OCI-LY7 (cell line): ENCODE results near the gene UGP2. TPM values are rescaled to one million over a fixed set of nuclear protein-coding genes. Genes with fewer than 3 reads are reported as not detected.

ENCODE experiments used
- BruUV-seq: library from RNA; stranded (reverse); fragments of 400-500 nt; replicated peaks from 2 replicates; lab custom pipeline; 2021; lab: Mats Ljungman, UMichigan
- CTCF ChIA-PET: fragments of 300-600 bp; sonication (Branson Sonifier 250); formaldehyde crosslinking; loops from one replicate; lab custom pipeline; 2022; ENCODE audit warnings: antibody characterized with exemption; ENCODE audit not compliant: unreplicated experiment; lab: Charles Lee
- POLR2A ChIA-PET: fragments of 300-600 bp; sonication (Branson Sonifier 250); formaldehyde crosslinking; loops from one replicate; lab custom pipeline; 2022; ENCODE audit warnings: antibody characterized with exemption; lab: Charles Lee
- DNase-seq: peaks from one replicate; pipeline ENCODE4 v3.0.0-alpha.2; 2015; ENCODE audit warnings: low spot score
- H2AFZ ChIP-seq: fragments of 200-600 bp; sonication (generic), shearing (Covaris generic); 2 replicates; pipeline ENCODE4 v1.6.1; 2014; ENCODE audit warnings: mild to moderate bottlenecking, antibody characterized with exemption, low read length, moderate library complexity
- H3K27ac ChIP-seq: fragments of 200-600 bp; sonication (generic); 2 replicates; pipeline ENCODE4 v1.5.1; 2014; ENCODE audit warnings: mixed run types, low read depth, mild to moderate bottlenecking, moderate library complexity, low read length, inconsistent platforms; ENCODE audit not compliant: poor library complexity, severe bottlenecking
- H3K36me3 ChIP-seq: fragments of 200-600 bp; sonication (generic); 2 replicates; pipeline ENCODE4 v1.6.1; 2014; ENCODE audit warnings: mild to moderate bottlenecking, antibody characterized with exemption, low read length, moderate library complexity, mixed read lengths; ENCODE audit not compliant: insufficient read depth
- H3K4me1 ChIP-seq: fragments of 200-600 bp; sonication (generic); 2 replicates; pipeline ENCODE4 v1.5.1; 2014; ENCODE audit warnings: mild to moderate bottlenecking, low read length; ENCODE audit not compliant: insufficient read depth, poor library complexity, severe bottlenecking
- H3K4me2 ChIP-seq: fragments of 200-600 bp; sonication (generic); 2 replicates; pipeline ENCODE4 v1.6.1; 2014; ENCODE audit warnings: mild to moderate bottlenecking, low read length
- H3K4me3 ChIP-seq: fragments of 200-600 bp; sonication (generic); 2 replicates; pipeline ENCODE4 v1.5.1; 2014; ENCODE audit warnings: mild to moderate bottlenecking, low read depth, low read length; ENCODE audit not compliant: poor library complexity, severe bottlenecking
- H3K79me2 ChIP-seq: fragments of 200-600 bp; sonication (generic); 2 replicates; pipeline ENCODE4 v1.6.1; 2016; ENCODE audit warnings: low read depth, mild to moderate bottlenecking, low read length, moderate library complexity, mixed read lengths; ENCODE audit not compliant: insufficient read depth
- H3K9me2 ChIP-seq: fragments of 200-600 bp; sonication (generic); 2 replicates; pipeline ENCODE4 v1.6.1; 2016; ENCODE audit warnings: mild to moderate bottlenecking, low read length, mixed read lengths; ENCODE audit not compliant: insufficient read depth
- H3K9me3 ChIP-seq: fragments of 200-600 bp; sonication (generic); 2 replicates; pipeline ENCODE4 v1.6.1; 2014; ENCODE audit warnings: mild to moderate bottlenecking, mixed run types, low read length, mixed read lengths
- H4K20me1 ChIP-seq: fragments of 200-600 bp; sonication (generic); 2 replicates; pipeline ENCODE4 v1.6.1; 2014; ENCODE audit warnings: mild to moderate bottlenecking, antibody characterized with exemption, low read length, moderate library complexity, mixed read lengths; ENCODE audit not compliant: insufficient read depth
- EZH2phosphoT487 ChIP-seq: fragments of 200-600 bp; sonication (generic); IDR thresholded peaks from 2 replicates; pipeline ENCODE4 v1.6.1; 2018; ENCODE audit warnings: low read depth, borderline replicate concordance, mild to moderate bottlenecking, mixed run types, antibody characterized with exemption, low read length, moderate library complexity, mixed read lengths
- intact Hi-C: fragments of 100-400 bp; cut with micrococcal nuclease; formaldehyde crosslinking; loops from one replicate; pipeline ENCODE4 v1.10.0; 2022; ENCODE audit not compliant: unreplicated experiment
- total RNA-seq, 2 experiments: library from RNA; depleted of rRNA in 1 of 2; stranded (reverse); fragments of >200 nt in 1 of 2; shearing (Covaris generic) in 1 of 2; gene quantifications; 2 replicates each; pipeline ENCODE4 v1.2.3, GENCODE V29; 2014 to 2022
- TF ChIP-seq, protein P1 (sequence below): fragments of 200-600 bp; sonication (generic); conservative IDR thresholded peaks from 2 replicates; pipeline ENCODE4 v1.5.1; 2014; ENCODE audit warnings: mild to moderate bottlenecking, antibody characterized with exemption, low read length, moderate library complexity, mixed read lengths

UGP2 gene
- total RNA-seq, 2 experiments from 2014 or later: 53.7 to 71.4 TPM

DNA sequence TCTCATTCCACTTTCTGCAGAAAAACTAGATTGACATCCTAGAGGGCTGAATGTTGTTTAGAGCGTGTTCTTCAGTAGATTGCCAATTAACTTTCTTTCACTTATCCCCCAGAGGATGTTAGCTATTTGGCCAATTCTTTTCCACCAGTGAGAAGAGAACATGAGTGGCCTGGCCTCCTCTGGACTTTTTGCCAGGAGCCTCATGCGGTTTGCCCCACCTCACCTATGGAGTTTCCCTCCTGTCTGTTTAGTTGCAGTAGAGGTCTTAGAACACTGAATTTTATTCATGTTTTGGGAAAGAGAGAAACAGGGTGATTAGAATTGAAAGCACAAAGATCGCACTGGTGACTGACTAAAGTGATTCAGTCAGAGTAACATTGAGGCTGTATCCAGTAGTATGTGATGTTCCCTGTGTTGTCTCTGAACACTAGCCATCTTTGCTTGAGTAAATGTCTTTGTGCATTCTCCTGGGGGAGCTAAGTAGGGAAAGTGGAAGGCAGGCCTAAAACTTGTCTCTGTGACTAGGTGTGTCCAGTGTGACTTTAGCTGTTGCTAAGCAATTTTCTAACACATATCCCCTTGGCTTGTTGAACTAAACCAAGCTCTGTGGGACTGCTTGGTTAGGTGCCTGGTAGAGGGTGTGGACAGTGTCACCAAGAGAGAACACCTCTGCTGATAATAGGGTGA lies 34.0 kb downstream of the UGP2 start:
- no TSS peak for BruUV-seq
- Histone ChIP-seq H4K20me1 (no peaks in the 10 kb centered on the region), H3K4me2 (no peak overlapping the region), H3K27ac (no peak overlapping the region), H3K9me2 (no peaks in the 10 kb centered on the region), H3K36me3 (peaks cover 78% of the 10 kb centered on the region), H2AFZ (no peak overlapping the region), H3K79me2 (no peaks in the 10 kb centered on the region), H3K4me3 (no peak overlapping the region), H3K4me1 (no peaks in the 10 kb centered on the region), H3K9me3 (peaks cover 14% of the 10 kb centered on the region)
- intact Hi-C loops: no loop called here
- DNase-seq: no peak
- ChIA-PET POLR2A (no interaction called here), CTCF (no interaction called here)
- TF ChIP-seq, protein P1, sequence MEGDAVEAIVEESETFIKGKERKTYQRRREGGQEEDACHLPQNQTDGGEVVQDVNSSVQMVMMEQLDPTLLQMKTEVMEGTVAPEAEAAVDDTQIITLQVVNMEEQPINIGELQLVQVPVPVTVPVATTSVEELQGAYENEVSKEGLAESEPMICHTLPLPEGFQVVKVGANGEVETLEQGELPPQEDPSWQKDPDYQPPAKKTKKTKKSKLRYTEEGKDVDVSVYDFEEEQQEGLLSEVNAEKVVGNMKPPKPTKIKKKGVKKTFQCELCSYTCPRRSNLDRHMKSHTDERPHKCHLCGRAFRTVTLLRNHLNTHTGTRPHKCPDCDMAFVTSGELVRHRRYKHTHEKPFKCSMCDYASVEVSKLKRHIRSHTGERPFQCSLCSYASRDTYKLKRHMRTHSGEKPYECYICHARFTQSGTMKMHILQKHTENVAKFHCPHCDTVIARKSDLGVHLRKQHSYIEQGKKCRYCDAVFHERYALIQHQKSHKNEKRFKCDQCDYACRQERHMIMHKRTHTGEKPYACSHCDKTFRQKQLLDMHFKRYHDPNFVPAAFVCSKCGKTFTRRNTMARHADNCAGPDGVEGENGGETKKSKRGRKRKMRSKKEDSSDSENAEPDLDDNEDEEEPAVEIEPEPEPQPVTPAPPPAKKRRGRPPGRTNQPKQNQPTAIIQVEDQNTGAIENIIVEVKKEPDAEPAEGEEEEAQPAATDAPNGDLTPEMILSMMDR: no peak
- TF ChIP-seq EZH2phosphoT487: no peak

DNA sequence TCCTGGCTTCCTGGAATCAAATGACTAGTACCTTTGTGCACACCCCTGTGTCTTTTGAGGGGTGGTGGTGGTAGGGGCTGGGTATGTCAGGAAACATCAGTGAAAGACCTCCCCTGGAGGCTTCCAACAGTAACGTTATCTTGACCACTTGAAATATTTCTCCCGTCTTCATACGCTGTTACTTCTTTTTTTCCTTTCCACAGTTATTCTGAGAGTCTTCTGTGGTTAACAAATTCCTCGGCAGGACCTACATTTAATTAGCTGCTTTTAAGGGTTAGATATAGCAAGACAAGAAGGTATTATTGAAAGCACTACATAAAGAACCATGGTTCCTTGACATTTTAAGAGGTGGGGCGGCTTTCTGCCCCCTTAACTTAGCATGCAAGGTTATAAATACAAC lies 34.6 kb downstream of the UGP2 start:
- POLR2A ChIA-PET: no interaction called here
- Histone ChIP-seq H3K4me3 (no peak overlapping the region), H3K36me3 (peaks cover 81% of the 10 kb centered on the region), H3K27ac (no peak overlapping the region), H3K79me2 (no peaks in the 10 kb centered on the region), H3K4me2 (no peak overlapping the region), H4K20me1 (no peaks in the 10 kb centered on the region), H3K9me2 (no peaks in the 10 kb centered on the region), H3K9me3 (peaks cover 14% of the 10 kb centered on the region), H3K4me1 (no peaks in the 10 kb centered on the region), H2AFZ (no peak overlapping the region)
- CTCF ChIA-PET: no interaction called here
- TF ChIP-seq, protein P1: no peak
- no peak for TF ChIP-seq EZH2phosphoT487
- intact Hi-C loops: no loop called here
- no peak for DNase-seq
- BruUV-seq: no TSS peak

- Histone ChIP-seq H3K9me3 (peaks cover 9% of the 10 kb centered on the region), H3K4me3 (no peak overlapping the region), H4K20me1 (no peaks in the 10 kb centered on the region), H3K9me2 (no peaks in the 10 kb centered on the region), H3K79me2 (no peaks in the 10 kb centered on the region), H2AFZ (no peak overlapping the region), H3K36me3 (peaks cover 80% of the 10 kb centered on the region), H3K4me1 (no peaks in the 10 kb centered on the region), H3K27ac (no peak overlapping the region), H3K4me2 (no peak overlapping the region)
- intact Hi-C loops: no loop called here
- ChIA-PET CTCF (no interaction called here), POLR2A (interaction anchor here (0.7 to 1.2 kb wide), 3 partner anchors 12 to 180 kb away, joined by 3 to 5 read pairs (median 3); no protein-coding TSS in a partner anchor)
- DNase-seq: no peak
- TF ChIP-seq, protein P1: no peak
- no peak for TF ChIP-seq EZH2phosphoT487
- no TSS peak for BruUV-seq
Observed at GRCh38 chr2:63878486-63878885, 36.8 kb downstream of the UGP2 start.
